22Rv1 (cell line): Measurements from ENCODE around the gene UCN2.

Experiments
- H3K27ac ChIP-seq: fragments of 450-650 bp; 2 replicates; pipeline ENCODE4 v1.5.1; 2017
- CTCF ChIP-seq: fragments of 450-650 bp; IDR thresholded peaks from 2 replicates; pipeline ENCODE4 v1.5.1; 2017; ENCODE audit warnings: mild to moderate bottlenecking
- ZFX ChIP-seq: fragments of 450-650 bp; IDR thresholded peaks from 2 replicates; pipeline ENCODE4 v1.6.1; 2017; ENCODE audit warnings: antibody characterized with exemption, borderline replicate concordance

The UCN2 gene

GRCh38 chr3:48599509-48600285 lies 36.1 kb upstream of the UCN2 start:
- peak overlapping the region; percentile 67 for H3K27ac ChIP-seq
- TF ChIP-seq CTCF, result no peak
- TF ChIP-seq ZFX, result no peak

GRCh38 chr3:48599077-48599501 lies 35.5 kb upstream of the UCN2 start:
- no peak for TF ChIP-seq CTCF
- no peak for TF ChIP-seq ZFX
- H3K27ac ChIP-seq, result peak overlapping the region; percentile 67

GRCh38 chr3:48598323-48599076 lies 34.9 kb upstream of the UCN2 start:
- TF ChIP-seq CTCF, result no peak
- TF ChIP-seq ZFX, result no peak
- H3K27ac ChIP-seq, result peak overlapping the region; percentile 67

- H3K27ac ChIP-seq, result peak overlapping the region; percentile 67
- TF ChIP-seq CTCF, result no peak
- TF ChIP-seq ZFX, result no peak
Measured at GRCh38 chr3:48597408-48597800, 33.8 kb upstream of the UCN2 start.

- peak overlapping the region; percentile 67 for H3K27ac ChIP-seq
- no peak for TF ChIP-seq ZFX
- no peak for TF ChIP-seq CTCF
Measured at GRCh38 chr3:48596676-48597407, 33.3 kb upstream of the UCN2 start.

GRCh38 chr3:48596157-48596556 lies 32.6 kb upstream of the UCN2 start:
- TF ChIP-seq ZFX, result no peak
- TF ChIP-seq CTCF, result no peak
- H3K27ac ChIP-seq, result no peak overlapping the region
